Caki2 (cell line): ENCODE data around the gene PSMB4. TPM values are rescaled to one million over a fixed set of nuclear protein-coding genes. Genes with fewer than 3 reads are reported as not detected.
"Not testable (repeated sequence)": the region's sequence is repeated elsewhere in the genome, so short reads cannot be mapped to it uniquely, and the experiment has no call there.

Source experiments
- DNase-seq: peaks from one replicate; pipeline ENCODE4 v3.0.0-alpha.2; 2015; ENCODE audit warnings: low read depth
- in situ Hi-C: cut with HindIII; loops from 2 replicates; pipeline ENCODE4 v1.10.0; 2016; ENCODE audit warnings: low sequenced_read_pairs, low pct_unique_long_range_greater_than_20kb, mixed read lengths
- total RNA-seq: library from RNA; depleted of rRNA; stranded (reverse); fragments of >200 nt; shearing (Covaris generic); gene quantifications from 2 replicates; pipeline ENCODE4 v1.2.3, GENCODE V29; 2014; ENCODE audit warnings: low replicate concordance

Gene PSMB4
- total RNA-seq, 1 experiment from 2014 or later, result 428 TPM

GRCh38 chr1:151377150-151377884 is 22.1 kb upstream of the PSMB4 start:
- in situ Hi-C loops, result no loop called here
- no peak for DNase-seq

- in situ Hi-C loops, result no loop called here
- DNase-seq, result no peak
These were observed 14.8 kb upstream of the PSMB4 start for GRCh38 chr1:151384584-151384983.

GRCh38 chr1:151386002-151386401 is 13.4 kb upstream of the PSMB4 start:
- no peak for DNase-seq
- in situ Hi-C loops, result no loop called here

DNA sequence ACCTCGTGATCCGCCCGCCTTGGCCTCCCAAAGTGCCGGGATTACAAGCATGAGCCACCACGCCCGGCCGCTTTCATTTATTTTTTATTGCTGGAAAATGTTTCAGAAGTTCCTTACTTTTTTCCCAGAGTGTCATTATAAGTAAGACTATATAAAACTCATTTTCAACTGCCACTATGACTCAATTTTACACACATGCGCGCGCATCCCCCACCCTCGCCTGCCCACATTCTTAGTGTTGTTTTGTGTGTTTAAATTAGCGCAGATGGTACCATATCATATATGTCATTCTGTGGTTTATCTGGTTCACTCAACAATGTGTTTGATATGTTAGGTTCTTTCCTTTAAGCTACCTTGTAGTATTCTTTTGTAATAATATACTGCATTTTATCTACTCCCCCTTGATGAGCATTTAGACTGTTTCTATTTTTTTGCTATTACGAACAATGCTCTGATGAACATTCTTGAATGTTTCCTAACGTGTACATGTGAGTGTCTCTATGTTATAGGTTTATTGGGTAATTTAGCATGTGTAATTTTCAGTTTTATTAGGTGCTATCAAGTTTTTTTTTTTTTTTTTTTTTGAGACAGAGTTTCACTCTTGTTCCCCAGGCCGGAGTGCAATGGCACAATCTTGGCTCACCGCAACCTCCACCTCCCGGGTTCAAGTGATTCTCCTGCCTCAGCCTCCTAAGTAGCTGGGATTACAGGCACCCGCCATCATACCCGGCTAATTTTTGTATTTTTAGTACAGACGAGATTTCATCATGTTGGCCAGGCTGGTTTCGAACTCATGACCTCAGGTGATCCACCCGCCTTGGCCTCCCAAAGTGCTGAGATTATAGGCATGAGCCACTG is 8.9 kb upstream of the PSMB4 start:
- DNase-seq, in situ Hi-C loops: not testable (repeated sequence)

GRCh38 chr1:151391079-151391563 is 8.3 kb upstream of the PSMB4 start:
- DNase-seq, result no peak

GRCh38 chr1:151393583-151393982 is 5.8 kb upstream of the PSMB4 start:
- no peak for DNase-seq
- in situ Hi-C loops, result no loop called here

More at GRCh38 chr1:151391079-151391563, 8.3 kb upstream of the PSMB4 start:
- in situ Hi-C loops, result no loop called here

DNA sequence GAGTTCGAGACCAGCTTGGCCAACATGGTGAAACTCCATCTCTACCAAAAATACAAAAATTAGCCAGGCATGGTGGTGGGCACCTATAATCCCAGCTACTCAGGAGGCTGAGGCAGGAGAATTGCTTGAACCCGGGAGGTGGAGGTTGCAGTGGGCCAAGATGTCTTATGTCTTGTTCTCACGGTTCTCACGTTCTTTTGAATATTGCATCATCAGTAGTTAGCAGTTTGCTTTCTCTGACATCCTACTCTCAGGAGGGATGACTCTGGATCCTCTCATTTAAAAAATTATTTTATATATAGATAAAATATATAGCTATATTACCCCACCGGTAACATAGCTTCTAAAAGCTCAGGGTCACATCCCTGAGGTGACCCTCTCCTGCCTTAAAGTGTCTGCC is 3.1 kb upstream of the PSMB4 start:
- in situ Hi-C loops, DNase-seq: not testable (repeated sequence)

DNA sequence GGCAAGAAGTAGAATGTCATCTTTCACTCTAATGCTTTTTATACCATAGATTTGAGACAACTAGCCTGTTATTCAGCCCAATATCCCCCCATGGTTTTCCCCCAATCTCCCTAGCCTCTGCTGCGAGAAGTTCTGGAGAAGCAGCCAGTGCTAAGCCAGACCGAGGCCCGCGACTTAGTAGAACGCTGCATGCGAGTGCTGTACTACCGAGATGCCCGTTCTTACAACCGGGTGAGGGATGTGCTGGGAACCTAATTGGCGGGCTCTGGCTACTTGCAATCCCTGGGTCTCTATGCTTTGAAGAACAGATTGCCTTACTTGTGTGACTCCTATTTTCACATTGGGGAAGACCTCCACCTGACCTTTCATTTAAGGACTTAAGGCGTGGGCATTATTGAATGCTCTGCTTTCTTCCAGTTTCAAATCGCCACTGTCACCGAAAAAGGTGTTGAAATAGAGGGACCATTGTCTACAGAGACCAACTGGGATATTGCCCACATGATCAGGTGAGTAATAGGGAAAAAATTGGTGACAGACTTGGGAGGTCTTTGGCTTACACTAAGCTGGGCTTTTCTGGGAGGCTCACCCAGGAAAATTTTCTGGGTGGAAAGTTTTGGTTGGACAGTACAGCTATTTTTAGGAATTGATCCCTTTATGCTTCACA is 1.9 kb downstream of the PSMB4 start:
- DNase-seq, result no peak
- in situ Hi-C loops, result no loop called here

DNA sequence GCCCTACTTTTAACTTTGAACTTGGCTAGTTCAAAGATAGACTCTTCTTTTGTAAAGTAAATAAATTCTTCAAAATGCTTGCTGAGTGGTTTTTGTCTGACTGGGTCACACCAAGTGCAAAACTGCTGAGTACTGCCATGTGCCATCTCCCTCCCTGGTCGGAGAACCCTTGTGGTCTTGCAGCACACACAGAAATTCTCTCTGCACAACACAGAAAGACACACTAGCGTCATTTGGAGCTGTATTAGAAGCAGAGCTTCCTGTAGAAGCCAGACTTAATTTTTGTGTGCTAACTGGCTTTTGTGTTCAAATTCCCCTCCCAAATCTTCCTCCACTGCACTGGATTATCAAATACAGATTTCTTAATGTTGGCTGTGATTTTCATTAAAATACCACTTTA is 2.5 kb downstream of the PSMB4 start:
- in situ Hi-C loops, result no loop called here
- DNase-seq, result no peak

GRCh38 chr1:151402764-151403163 is 3.4 kb downstream of the PSMB4 start:
- DNase-seq, result no peak
- in situ Hi-C loops, result no loop called here

DNA sequence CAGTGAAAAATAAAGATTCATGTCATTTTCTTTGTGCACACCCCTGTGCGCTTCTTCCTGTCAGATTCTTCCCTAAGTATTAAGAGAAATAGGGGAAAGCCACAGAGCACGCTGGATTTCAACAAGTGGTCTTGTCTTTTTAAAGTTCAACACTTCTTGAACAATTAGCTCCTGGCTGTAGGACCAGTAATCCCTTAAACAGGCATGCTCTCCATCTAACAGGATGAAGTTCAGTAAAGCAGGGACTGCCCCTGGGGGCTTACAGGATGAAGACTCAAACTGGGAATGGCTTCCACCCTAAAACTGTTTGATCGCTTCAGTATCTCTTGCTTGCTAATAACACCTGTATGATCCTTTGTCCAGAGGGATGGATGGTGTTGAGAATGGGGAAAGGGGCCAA is 4.2 kb downstream of the PSMB4 start:
- no peak for DNase-seq
- in situ Hi-C loops, result no loop called here

- in situ Hi-C loops, result no loop called here
- DNase-seq, result no peak
These were observed 6.0 kb downstream of the PSMB4 start for GRCh38 chr1:151405187-151405951.

GRCh38 chr1:151406176-151406575 is 6.8 kb downstream of the PSMB4 start:
- in situ Hi-C loops, result no loop called here
- no peak for DNase-seq

- in situ Hi-C loops, result no loop called here
- DNase-seq, result no peak
These were observed 7.9 kb downstream of the PSMB4 start for GRCh38 chr1:151407304-151407703.

DNA sequence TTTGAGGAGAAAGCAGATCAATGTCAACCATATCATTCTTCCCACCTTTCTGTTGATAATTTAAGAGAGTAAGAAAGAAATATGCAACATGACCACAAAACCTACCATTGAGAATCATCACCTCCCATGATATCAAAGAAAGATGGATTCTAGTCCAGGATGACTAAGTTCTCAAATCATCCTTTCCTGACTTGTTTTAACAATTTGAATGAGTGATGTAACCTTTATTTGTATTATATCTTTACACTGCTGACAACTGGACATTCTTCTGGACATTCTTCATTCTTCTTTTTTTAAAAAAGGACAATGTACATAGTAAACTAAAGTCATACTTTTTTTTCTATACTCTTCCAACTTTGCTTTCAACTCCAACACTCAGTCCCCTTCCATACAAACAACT is 9.5 kb downstream of the PSMB4 start:
- in situ Hi-C loops, result no loop called here

DNA sequence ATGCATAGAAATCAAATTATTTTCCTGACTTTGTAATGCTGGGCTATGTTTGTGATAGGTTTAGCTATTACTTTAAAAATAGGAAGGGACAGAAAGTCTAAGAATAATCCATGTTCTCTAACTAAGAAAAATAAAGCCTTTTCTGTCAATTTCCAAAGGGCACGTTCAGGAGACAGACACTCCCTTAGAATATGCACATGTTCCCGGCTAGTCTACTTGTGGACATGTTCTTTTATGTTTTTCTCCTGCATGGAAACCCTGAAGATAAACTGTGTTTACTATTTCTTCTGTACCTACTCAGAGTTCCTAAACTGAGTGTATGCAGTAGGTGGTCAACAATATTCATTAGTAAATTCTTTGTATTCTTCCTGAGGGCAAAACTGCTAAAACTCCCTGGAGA is 12.5 kb downstream of the PSMB4 start:
- in situ Hi-C loops, result no loop called here
- DNase-seq, result no peak

More for the DNA sequence above, 9.5 kb downstream of the PSMB4 start:
- no peak for DNase-seq

GRCh38 chr1:151416231-151416630 is 16.9 kb downstream of the PSMB4 start:
- DNase-seq, result no peak
- in situ Hi-C loops, result no loop called here

DNA sequence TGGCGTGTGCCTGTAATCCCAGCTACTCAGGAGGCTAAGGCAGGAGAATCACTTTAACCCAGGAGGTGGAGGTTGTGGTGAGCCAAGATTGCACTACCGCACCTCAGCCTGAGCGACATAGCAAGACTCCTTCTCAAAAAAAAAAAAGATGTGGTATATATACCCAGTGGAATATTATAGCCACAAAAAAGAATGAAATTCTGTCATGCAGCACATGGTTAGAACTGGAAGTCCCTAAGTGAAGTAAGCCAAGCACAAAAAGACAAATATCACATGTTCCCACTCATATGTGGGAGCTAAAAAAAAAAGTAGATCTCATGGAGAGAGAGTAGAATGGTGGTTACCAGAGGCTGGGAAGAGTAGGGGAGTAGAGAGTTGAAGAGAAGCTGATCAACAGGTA is 18.7 kb downstream of the PSMB4 start:
- DNase-seq, result no peak
- in situ Hi-C loops, result no loop called here
